Ectodermal cell (in vitro differentiated cells): ENCODE results near the gene MAMDC4.
"Not testable (repeated sequence)": the region's sequence is repeated elsewhere in the genome, so short reads cannot be mapped to it uniquely, and the experiment has no call there.

Experiments
- H3K27ac ChIP-seq: 2 replicates; pipeline ENCODE4 v1.7.0; 2013; ENCODE audit warnings: mild to moderate bottlenecking, low read depth, low read length; ENCODE audit not compliant: insufficient read depth, poor library complexity, severe bottlenecking
- H3K27me3 ChIP-seq: 2 replicates; pipeline ENCODE4 v1.7.0; 2013; ENCODE audit warnings: mild to moderate bottlenecking, low read length; ENCODE audit not compliant: insufficient read depth, control insufficient read depth, poor library complexity, severe bottlenecking
- H3K36me3 ChIP-seq: one replicate; pipeline ENCODE4 v1.7.0; 2013; ENCODE audit warnings: low read length; ENCODE audit not compliant: control insufficient read depth, insufficient read depth
- H3K4me1 ChIP-seq: one replicate; pipeline ENCODE4 v1.7.0; 2013; ENCODE audit warnings: low read length; ENCODE audit not compliant: control insufficient read depth, insufficient read depth
- H3K4me3 ChIP-seq: 2 replicates; pipeline ENCODE4 v1.7.0; 2013; ENCODE audit warnings: low read depth, low read length, control low read depth; ENCODE audit not compliant: insufficient read depth
- H3K9me3 ChIP-seq: 2 replicates; pipeline ENCODE4 v1.7.0; 2013; ENCODE audit warnings: mild to moderate bottlenecking, low read length, moderate library complexity; ENCODE audit not compliant: control insufficient read depth
- whole genome bisulfite sequencing, 2 experiments: methylation state at CpG; one replicate each; pipeline ENCODE4 v1.1.7; 2013; ENCODE audit warnings: missing lambda C conversion rate in 2 of 2; 5-methylcytosine and 5-hydroxymethylcytosine counted together

Gene MAMDC4

GRCh38 chr9:136882947-136883283 is 30.8 kb downstream of the MAMDC4 start:
- H3K9me3 ChIP-seq, H3K4me3 ChIP-seq, H3K4me1 ChIP-seq, H3K36me3 ChIP-seq, H3K27me3 ChIP-seq, H3K27ac ChIP-seq: not testable (repeated sequence)
- 91 to 95% methylated on average over 9 of the region's 9 CpGs for whole genome bisulfite sequencing, 2 experiments

GRCh38 chr9:136883670-136884069 is 31.5 kb downstream of the MAMDC4 start:
- not testable (repeated sequence) for H3K4me1 ChIP-seq, H3K4me3 ChIP-seq, H3K27me3 ChIP-seq, H3K27ac ChIP-seq, H3K9me3 ChIP-seq, H3K36me3 ChIP-seq
- 93 to 95% methylated on average over 10 of the region's 10 CpGs for WGBS, 2 experiments

- peak within 1 kb of the TSS; percentile 87 for H3K4me3 ChIP-seq
- no peaks in the 10 kb centered on the region for H3K9me3 ChIP-seq
- peaks cover 5% of the 10 kb centered on the region for H3K4me1 ChIP-seq
- no peaks in the 10 kb centered on the region for H3K36me3 ChIP-seq
- peak within 1 kb of the TSS; percentile 76 for H3K27ac ChIP-seq
- H3K27me3 ChIP-seq: no peaks in the 10 kb centered on the region
- 0% methylated on average over 88 of the region's 88 CpGs for WGBS, 2 experiments
Measured at GRCh38 chr9:136885950-136886578, 33.9 kb downstream of the MAMDC4 start, which contains the start of gene TRAF2. TRAF2 (plus strand) TSS chr9:136886516; CDS start chr9:136898741, 12,225 bp downstream.

GRCh38 chr9:136886610-136887597 is 34.8 kb downstream of the MAMDC4 start:
- H3K4me3 ChIP-seq: peak overlapping the region; percentile 87
- peaks cover under 1% of the 10 kb centered on the region for H3K4me1 ChIP-seq
- H3K27ac ChIP-seq: peak overlapping the region; percentile 76
- no peaks in the 10 kb centered on the region for H3K27me3 ChIP-seq
- H3K36me3 ChIP-seq: no peaks in the 10 kb centered on the region
- WGBS, 2 experiments: 4 to 5% methylated on average over 76 of the region's 76 CpGs
- H3K9me3 ChIP-seq: no peaks in the 10 kb centered on the region

- Histone ChIP-seq H3K4me1 (no peaks in the 10 kb centered on the region), H3K4me3 (no peak overlapping the region), H3K36me3 (no peaks in the 10 kb centered on the region), H3K27ac (no peak overlapping the region), H3K9me3 (no peaks in the 10 kb centered on the region), H3K27me3 (no peaks in the 10 kb centered on the region)
- WGBS, 2 experiments: 97% methylated on average over 8 of the region's 8 CpGs
Measured at GRCh38 chr9:136888454-136888853, 36.3 kb downstream of the MAMDC4 start.

GRCh38 chr9:136889858-136890257 is 37.7 kb downstream of the MAMDC4 start:
- Histone ChIP-seq H3K27me3 (no peaks in the 10 kb centered on the region), H3K36me3 (no peaks in the 10 kb centered on the region), H3K4me1 (no peaks in the 10 kb centered on the region), H3K4me3 (no peak overlapping the region), H3K27ac (no peak overlapping the region), H3K9me3 (no peaks in the 10 kb centered on the region)
- 96 to 97% methylated on average over 42 of the region's 42 CpGs for WGBS, 2 experiments

- Histone ChIP-seq H3K4me3 (no peak overlapping the region), H3K27me3 (no peaks in the 10 kb centered on the region), H3K27ac (no peak overlapping the region), H3K36me3 (no peaks in the 10 kb centered on the region), H3K4me1 (no peaks in the 10 kb centered on the region), H3K9me3 (no peaks in the 10 kb centered on the region)
- 93 to 94% methylated on average over 13 of the region's 13 CpGs for WGBS, 2 experiments
Measured at GRCh38 chr9:136890661-136891060, 38.5 kb downstream of the MAMDC4 start.

- no peak overlapping the region for H3K4me3 ChIP-seq
- no peak overlapping the region for H3K27ac ChIP-seq
- no peaks in the 10 kb centered on the region for H3K27me3 ChIP-seq
- peaks cover 5% of the 10 kb centered on the region for H3K36me3 ChIP-seq
- H3K9me3 ChIP-seq: no peaks in the 10 kb centered on the region
- WGBS, 2 experiments: 86 to 87% methylated on average over 11 of the region's 11 CpGs
- no peaks in the 10 kb centered on the region for H3K4me1 ChIP-seq
Measured at GRCh38 chr9:136896027-136896426, 43.9 kb downstream of the MAMDC4 start.

- Histone ChIP-seq H3K4me1 (no peaks in the 10 kb centered on the region), H3K27me3 (no peaks in the 10 kb centered on the region), H3K9me3 (no peaks in the 10 kb centered on the region), H3K27ac (no peak overlapping the region), H3K4me3 (no peak overlapping the region), H3K36me3 (peaks cover 18% of the 10 kb centered on the region)
- WGBS, 2 experiments: 96% methylated on average over 20 to 21 of the region's 21 CpGs
Measured at GRCh38 chr9:136898483-136899100, 46.4 kb downstream of the MAMDC4 start.

GRCh38 chr9:136899196-136899595 is 47.0 kb downstream of the MAMDC4 start:
- 86 to 90% methylated on average over 9 of the region's 9 CpGs for WGBS, 2 experiments
- Histone ChIP-seq H3K27me3 (no peaks in the 10 kb centered on the region), H3K27ac (no peak overlapping the region), H3K4me1 (no peaks in the 10 kb centered on the region), H3K4me3 (no peak overlapping the region), H3K36me3 (peaks cover 18% of the 10 kb centered on the region), H3K9me3 (no peaks in the 10 kb centered on the region)
